RWPE2 (cell line): ENCODE results near the gene TESK2.

Experiments used
- ATAC-seq: fragments of 200-7000 bp; cut with Tn5 transposase; 3 replicates; pipeline ENCODE4 v1.9.1; 2021; ENCODE audit warnings: low read depth
- DNase-seq: peaks from one replicate; pipeline ENCODE4 v3.0.0-alpha.2; 2020; ENCODE audit warnings: low spot score
- H3K27ac ChIP-seq: fragments of 450-650 bp; 2 replicates; pipeline ENCODE4 v1.5.1; 2017; ENCODE audit warnings: mild to moderate bottlenecking; ENCODE audit not compliant: poor library complexity, severe bottlenecking
- H3K27me3 ChIP-seq: fragments of 250-450 bp; sonication (Bioruptor Pico); 2 replicates; pipeline ENCODE4 v1.5.1; 2021; ENCODE audit warnings: mild to moderate bottlenecking, moderate library complexity; ENCODE audit not compliant: insufficient read depth, poor library complexity, severe bottlenecking
- H3K36me3 ChIP-seq: fragments of 250-450 bp; sonication (Bioruptor Pico); 2 replicates; pipeline ENCODE4 v1.5.1; 2020; ENCODE audit warnings: low read depth, mild to moderate bottlenecking, moderate library complexity
- H3K4me1 ChIP-seq: fragments of 250-450 bp; sonication (Bioruptor Pico); 2 replicates; pipeline ENCODE4 v1.5.1; 2021; ENCODE audit warnings: mild to moderate bottlenecking, moderate library complexity; ENCODE audit not compliant: insufficient read depth, poor library complexity, severe bottlenecking
- H3K4me3 ChIP-seq: fragments of 250-450 bp; sonication (Bioruptor Pico); 2 replicates; pipeline ENCODE4 v1.5.1; 2021; ENCODE audit warnings: mild to moderate bottlenecking, moderate library complexity; ENCODE audit not compliant: severe bottlenecking
- H3K9me3 ChIP-seq: fragments of 250-450 bp; sonication (Bioruptor Pico); 2 replicates; pipeline ENCODE4 v1.5.1; 2021; ENCODE audit warnings: mild to moderate bottlenecking, moderate library complexity; ENCODE audit not compliant: severe bottlenecking
- CTCF ChIP-seq: fragments of 450-650 bp; IDR thresholded peaks from one replicate; pipeline ENCODE4 v1.5.1; 2017; ENCODE audit warnings: mild to moderate bottlenecking, moderate library complexity; ENCODE audit not compliant: poor library complexity, severe bottlenecking

The TESK2 gene

GRCh38 chr1:45348966-45349677 is 141.8 kb downstream of the TESK2 start:
- Histone ChIP-seq H3K27ac (peak overlapping the region; percentile 66), H3K4me3 (no peak overlapping the region), H3K4me1 (peaks cover 24% of the 10 kb centered on the region), H3K9me3 (no peaks in the 10 kb centered on the region), H3K27me3 (no peaks in the 10 kb centered on the region), H3K36me3 (peaks cover 1% of the 10 kb centered on the region; the same call in 1 of the 2 replicates)
- ATAC-seq, result peak; percentile 53
- no peak for TF ChIP-seq CTCF
- DNase-seq, result no peak

- no peak for TF ChIP-seq CTCF
- H3K4me3 ChIP-seq, result no peak overlapping the region
- peaks cover 6% of the 10 kb centered on the region for H3K36me3 ChIP-seq
- no peaks in the 10 kb centered on the region for H3K27me3 ChIP-seq
- DNase-seq (no peak), ATAC-seq (peak; percentile 25; the same call in 2 of the 3 replicates)
- H3K4me1 ChIP-seq, result peaks cover 24% of the 10 kb centered on the region
- H3K9me3 ChIP-seq, result no peaks in the 10 kb centered on the region
- H3K27ac ChIP-seq, result peak overlapping the region; percentile 66
Observed at GRCh38 chr1:45348609-45348965, 142.4 kb downstream of the TESK2 start.

- ATAC-seq (peak; percentile 65), DNase-seq (no peak)
- H3K27ac ChIP-seq, result peak overlapping the region; percentile 66
Observed at GRCh38 chr1:45348020-45348419, 142.9 kb downstream of the TESK2 start.

GRCh38 chr1:45346473-45346872 is 144.5 kb downstream of the TESK2 start:
- DNase-seq (no peak), ATAC-seq (no peak)
- no peaks in the 10 kb centered on the region for H3K9me3 ChIP-seq
- peaks cover 24% of the 10 kb centered on the region for H3K4me1 ChIP-seq
- H3K27me3 ChIP-seq, result no peaks in the 10 kb centered on the region
- no peak for TF ChIP-seq CTCF
- H3K4me3 ChIP-seq, result no peak overlapping the region
- H3K36me3 ChIP-seq, result peaks cover 26% of the 10 kb centered on the region
- no peak overlapping the region for H3K27ac ChIP-seq

More at GRCh38 chr1:45348020-45348419, 142.9 kb downstream of the TESK2 start:
- H3K9me3 ChIP-seq, result no peaks in the 10 kb centered on the region
- peaks cover 11% of the 10 kb centered on the region for H3K36me3 ChIP-seq
- no peaks in the 10 kb centered on the region for H3K27me3 ChIP-seq
- no peak for TF ChIP-seq CTCF
- peaks cover 24% of the 10 kb centered on the region for H3K4me1 ChIP-seq
- no peak overlapping the region for H3K4me3 ChIP-seq

- no peak for TF ChIP-seq CTCF
- H3K27ac ChIP-seq, result no peak overlapping the region
- H3K36me3 ChIP-seq, result peaks cover 30% of the 10 kb centered on the region
- no peak overlapping the region for H3K4me3 ChIP-seq
- peaks cover 24% of the 10 kb centered on the region for H3K4me1 ChIP-seq
- no peak for ATAC-seq
- H3K9me3 ChIP-seq, result no peaks in the 10 kb centered on the region
- no peaks in the 10 kb centered on the region for H3K27me3 ChIP-seq
- DNase-seq, result no peak
Observed at GRCh38 chr1:45345014-45345413, 145.9 kb downstream of the TESK2 start.
